ENCODE data around the gene ASTN1. TPM values are rescaled to one million over a fixed set of nuclear protein-coding genes. Genes with fewer than 3 reads are reported as not detected.

ASTN1 gene
- total and polyA plus RNA-seq, 2 of the 4 experiments (the other 2 are of a cell fraction): under 0.01 to 0.07 TPM

DNA sequence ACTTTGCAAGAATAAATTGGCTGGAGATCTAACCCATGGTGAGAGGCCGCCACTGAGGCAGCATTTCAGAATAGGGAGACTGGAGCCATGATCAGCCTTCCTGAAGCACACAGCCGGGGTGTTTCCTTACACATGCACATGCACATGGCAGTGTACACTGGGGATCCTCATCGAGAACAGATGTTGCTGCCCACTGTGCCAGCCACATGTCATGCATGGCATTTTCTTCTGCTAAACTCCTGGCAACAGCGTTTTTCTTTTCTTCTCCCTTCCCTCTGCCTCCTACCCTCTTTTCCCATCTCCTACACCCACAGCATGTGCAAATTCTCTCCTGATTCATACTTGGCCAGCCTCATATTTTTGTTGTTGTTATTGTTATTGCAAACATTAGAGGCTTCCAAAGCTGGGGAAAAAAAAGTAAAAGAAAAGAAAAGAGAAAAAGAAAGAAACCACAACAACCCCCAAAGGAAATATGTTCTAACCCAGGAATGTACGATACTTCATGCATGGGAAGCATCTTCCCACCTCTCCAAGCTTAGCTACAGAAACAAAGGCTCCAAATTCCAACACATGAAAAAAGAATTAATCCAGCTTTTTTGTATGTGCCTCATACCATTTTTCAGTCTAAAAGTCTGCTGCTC lies 344.0 kb downstream of the ASTN1 start:
- H2AK5ac ChIP-seq (ENCODE audit: low read depth, low read length): no peak overlapping the region
- no peak overlapping the region for H3K4me3 ChIP-seq (ENCODE audit: insufficient read depth, low read depth, low read length)
- H3K14ac ChIP-seq (replicated peaks; ENCODE audit: low read depth, low read length): no peak overlapping the region
- H2BK120ac ChIP-seq (ENCODE audit: low read depth, low read length): no peak overlapping the region
- H2AK9ac ChIP-seq (replicated peaks; ENCODE audit: low read depth, low read length, poor library complexity): no peak overlapping the region
- H4K20me1 ChIP-seq (ENCODE audit: insufficient read depth, low read length): no peaks in the 10 kb centered on the region
- H4K91ac ChIP-seq (ENCODE audit: insufficient read depth, low read depth, low read length): no peak overlapping the region
- H3K9me1 ChIP-seq (ENCODE audit: insufficient read depth, low read length): no peaks in the 10 kb centered on the region
- POLR2A ChIA-PET (ENCODE audit: unreplicated experiment): no interaction called here
- CTCF ChIA-PET: no interaction called here
- H3K27ac ChIP-seq (ENCODE audit: insufficient read depth, low read length): no peak overlapping the region
- H2BK5ac ChIP-seq (ENCODE audit: low read depth, low read length, poor library complexity, severe bottlenecking): no peak overlapping the region
- in situ Hi-C loops (cut with MboI; ENCODE audit: low sequenced_read_pairs) (no loop called here), intact Hi-C loops (cut with micrococcal nuclease) (no loop called here), dilution Hi-C loops (cut with HindIII; ENCODE audit: low sequenced_read_pairs, unreplicated experiment) (no loop called here)
- H3K27me3 ChIP-seq (ENCODE audit: control insufficient read depth, insufficient read depth, low read length): no peaks in the 10 kb centered on the region
- no peak for ATAC-seq (ENCODE audit: low read depth)
- BruUV-seq (replicated peaks): no TSS peak
- H3K56ac ChIP-seq (ENCODE audit: extremely low read depth, insufficient read depth, low read length): no peak overlapping the region
- no peaks in the 10 kb centered on the region for H3K36me3 ChIP-seq (ENCODE audit: control insufficient read depth, insufficient read depth, low read length)
- H3K18ac ChIP-seq (ENCODE audit: low read depth, low read length): no peak overlapping the region
- no peak overlapping the region for H4K5ac ChIP-seq (ENCODE audit: low read depth, low read length)
- H3K4me2 ChIP-seq (ENCODE audit: low read depth, low read length): no peak overlapping the region
- no peaks in the 10 kb centered on the region for H3K4me1 ChIP-seq (ENCODE audit: control insufficient read depth, insufficient read depth, low read length)
- H2BK15ac ChIP-seq (ENCODE audit: low read depth, low read length): no peak overlapping the region
- no peak overlapping the region for H2AFZ ChIP-seq (replicated peaks; ENCODE audit: low read length, poor library complexity)
- H3K23ac ChIP-seq (ENCODE audit: low read depth, low read length): no peak overlapping the region
- no peaks in the 10 kb centered on the region for H3K79me1 ChIP-seq (ENCODE audit: low read depth in 1 of 2, low read length in 2 of 2)
- WGBS, 2 experiments (ENCODE audit: extremely low coverage in 2 of 2, insufficient read length in 1 of 2): 11% methylated on average over 3 of the region's 5 CpGs; no CpG with 5 or more reads in 1 of the 2 experiments
- no peak overlapping the region for H3K9ac ChIP-seq (ENCODE audit: low read depth, low read length)
- H3K9me3 ChIP-seq (ENCODE audit: control insufficient read depth, insufficient read depth, low read length): no peaks in the 10 kb centered on the region
- no peak overlapping the region for H2BK20ac ChIP-seq (ENCODE audit: low read depth, low read length)
- H3K4ac ChIP-seq (ENCODE audit: low read depth, low read length): no peak overlapping the region
- H4K8ac ChIP-seq (ENCODE audit: low read depth in 2 of 2, low read length in 2 of 2): no peak overlapping the region
- no peak for TF ChIP-seq FOS (IDR thresholded peaks at IDR 0.05; ENCODE audit: low read depth, low read length)
- TF ChIP-seq CHD1 (IDR thresholded peaks at IDR 0.05; ENCODE audit: low read depth, low read length): no peak
- TF ChIP-seq, protein P1, sequence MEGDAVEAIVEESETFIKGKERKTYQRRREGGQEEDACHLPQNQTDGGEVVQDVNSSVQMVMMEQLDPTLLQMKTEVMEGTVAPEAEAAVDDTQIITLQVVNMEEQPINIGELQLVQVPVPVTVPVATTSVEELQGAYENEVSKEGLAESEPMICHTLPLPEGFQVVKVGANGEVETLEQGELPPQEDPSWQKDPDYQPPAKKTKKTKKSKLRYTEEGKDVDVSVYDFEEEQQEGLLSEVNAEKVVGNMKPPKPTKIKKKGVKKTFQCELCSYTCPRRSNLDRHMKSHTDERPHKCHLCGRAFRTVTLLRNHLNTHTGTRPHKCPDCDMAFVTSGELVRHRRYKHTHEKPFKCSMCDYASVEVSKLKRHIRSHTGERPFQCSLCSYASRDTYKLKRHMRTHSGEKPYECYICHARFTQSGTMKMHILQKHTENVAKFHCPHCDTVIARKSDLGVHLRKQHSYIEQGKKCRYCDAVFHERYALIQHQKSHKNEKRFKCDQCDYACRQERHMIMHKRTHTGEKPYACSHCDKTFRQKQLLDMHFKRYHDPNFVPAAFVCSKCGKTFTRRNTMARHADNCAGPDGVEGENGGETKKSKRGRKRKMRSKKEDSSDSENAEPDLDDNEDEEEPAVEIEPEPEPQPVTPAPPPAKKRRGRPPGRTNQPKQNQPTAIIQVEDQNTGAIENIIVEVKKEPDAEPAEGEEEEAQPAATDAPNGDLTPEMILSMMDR (conservative IDR thresholded peaks at IDR 0.05; ENCODE audit: low read depth, low read length): no peak
- TF ChIP-seq MAFK (IDR thresholded peaks at IDR 0.05; ENCODE audit: low read depth, low read length): no peak
- TF ChIP-seq, protein P2, sequence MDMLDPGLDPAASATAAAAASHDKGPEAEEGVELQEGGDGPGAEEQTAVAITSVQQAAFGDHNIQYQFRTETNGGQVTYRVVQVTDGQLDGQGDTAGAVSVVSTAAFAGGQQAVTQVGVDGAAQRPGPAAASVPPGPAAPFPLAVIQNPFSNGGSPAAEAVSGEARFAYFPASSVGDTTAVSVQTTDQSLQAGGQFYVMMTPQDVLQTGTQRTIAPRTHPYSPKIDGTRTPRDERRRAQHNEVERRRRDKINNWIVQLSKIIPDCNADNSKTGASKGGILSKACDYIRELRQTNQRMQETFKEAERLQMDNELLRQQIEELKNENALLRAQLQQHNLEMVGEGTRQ (IDR thresholded peaks at IDR 0.05; ENCODE audit: low read depth, low read length): no peak
- TF ChIP-seq, protein P3, sequence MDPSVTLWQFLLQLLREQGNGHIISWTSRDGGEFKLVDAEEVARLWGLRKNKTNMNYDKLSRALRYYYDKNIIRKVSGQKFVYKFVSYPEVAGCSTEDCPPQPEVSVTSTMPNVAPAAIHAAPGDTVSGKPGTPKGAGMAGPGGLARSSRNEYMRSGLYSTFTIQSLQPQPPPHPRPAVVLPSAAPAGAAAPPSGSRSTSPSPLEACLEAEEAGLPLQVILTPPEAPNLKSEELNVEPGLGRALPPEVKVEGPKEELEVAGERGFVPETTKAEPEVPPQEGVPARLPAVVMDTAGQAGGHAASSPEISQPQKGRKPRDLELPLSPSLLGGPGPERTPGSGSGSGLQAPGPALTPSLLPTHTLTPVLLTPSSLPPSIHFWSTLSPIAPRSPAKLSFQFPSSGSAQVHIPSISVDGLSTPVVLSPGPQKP (IDR thresholded peaks at IDR 0.05; ENCODE audit: borderline replicate concordance, low read depth, low read length): no peak
- TF ChIP-seq RFX5 (IDR thresholded peaks at IDR 0.05; ENCODE audit: low read depth, low read length): no peak
- no peak for TF ChIP-seq MXI1 (IDR thresholded peaks at IDR 0.05; ENCODE audit: borderline replicate concordance, low read depth, low read length)
- TF ChIP-seq NFE2L2 (IDR thresholded peaks at IDR 0.05; ENCODE audit: low read depth, low read length): no peak
- no peak for TF ChIP-seq RCOR1 (IDR thresholded peaks at IDR 0.05; ENCODE audit: insufficient replicate concordance, low read length)
- TF ChIP-seq BHLHE40 (IDR thresholded peaks at IDR 0.05; ENCODE audit: low read depth, low read length): no peak
- no peak for TF ChIP-seq CEBPB (IDR thresholded peaks at IDR 0.05; ENCODE audit: low read depth, low read length)
- no peak for TF ChIP-seq MAZ (IDR thresholded peaks at IDR 0.05; ENCODE audit: borderline replicate concordance, low read depth, low read length)
- no peak for TF ChIP-seq RAD21 (IDR thresholded peaks at IDR 0.05; ENCODE audit: low read length)
- no peak for TF ChIP-seq POLR2A (IDR thresholded peaks at IDR 0.05; ENCODE audit: low read depth, low read length)
- no peak for TF ChIP-seq SMC3 (IDR thresholded peaks at IDR 0.05; ENCODE audit: low read depth, low read length)
- DNase-seq: no peak

Data from IMR-90 (cell line).